Head of caudate nucleus (tissue), 42 donors: ENCODE results near the gene AKAP9.
"Not testable (repeated sequence)": the region's sequence is repeated elsewhere in the genome, so short reads cannot be mapped to it uniquely, and the experiment has no call there.

Source experiments
- DNase-seq, 42 donors: peaks; one replicate each; pipeline versions ENCODE4 v3.0.0 to v3.0.0-alpha.2; 2020 to 2021; ENCODE audit warnings: mixed read lengths in 7 of 42
- intact Hi-C: fragments of 100-400 bp; cut with DNase I; formaldehyde crosslinking; loops from one replicate; pipeline ENCODE4 v1.15.0; 2022

AKAP9 gene

GRCh38 chr7:91940572-91941341, at the start of gene AKAP9:
AKAP9 (plus strand) TSS chr7:91940862; CDS start chr7:91941100, 238 bp downstream.
- DNase-seq = peak; percentile 70 to 96 (median 88)
- intact Hi-C loops = no loop called here

DNA sequence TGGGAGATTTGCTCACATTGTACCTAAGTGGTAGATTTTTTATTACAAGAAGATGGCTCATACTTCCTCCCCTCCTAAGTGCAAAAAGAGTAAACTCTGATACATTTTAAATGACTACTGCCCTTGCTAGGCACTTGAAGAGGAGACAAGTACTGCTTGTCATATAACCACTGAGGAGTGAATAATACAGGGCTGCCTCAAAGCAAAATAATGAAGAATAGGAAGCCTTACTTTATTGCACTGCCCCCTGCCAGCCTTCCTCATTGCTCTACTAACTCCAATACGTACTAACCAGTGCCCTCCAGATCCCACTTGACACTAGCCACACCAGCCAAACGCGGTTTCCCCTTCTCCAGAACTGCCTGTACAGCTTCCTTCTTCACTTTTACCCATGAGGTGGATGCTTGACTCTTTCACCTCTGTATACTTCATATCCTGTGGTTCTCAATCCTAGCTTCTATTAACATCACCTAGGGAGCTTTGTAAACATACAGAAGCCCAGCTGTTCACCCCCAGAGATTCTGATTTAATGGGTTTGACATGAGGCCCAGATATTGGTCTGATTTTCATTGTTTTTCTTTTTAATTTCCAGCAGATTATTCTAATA, 48.5 kb upstream of the AKAP9 start:
- DNase-seq = no peak
- intact Hi-C loops = no loop called here

GRCh38 chr7:91892821-91893340, 47.8 kb upstream of the AKAP9 start:
- intact Hi-C loops = no loop called here
- DNase-seq = no peak

DNA sequence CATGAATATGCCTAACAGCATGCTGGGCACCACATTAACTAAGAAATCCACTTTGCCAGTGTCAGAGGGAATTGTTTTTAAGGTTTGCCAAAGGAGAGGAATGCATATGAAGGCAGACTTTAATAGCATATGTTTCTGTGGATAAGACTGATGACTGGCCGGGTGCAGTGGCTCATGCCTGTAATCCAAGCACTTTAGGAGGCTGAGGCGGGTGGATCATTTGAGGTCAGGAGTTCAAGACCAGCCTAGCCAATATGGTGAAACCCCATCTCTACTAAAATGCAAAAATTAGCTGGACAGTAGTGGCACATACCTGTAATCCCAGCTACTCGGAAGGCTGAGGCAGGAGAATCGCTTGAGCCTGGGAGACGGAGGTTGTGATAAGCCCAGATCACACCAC, 47.0 kb upstream of the AKAP9 start:
- intact Hi-C loops = not testable (repeated sequence)

DNA sequence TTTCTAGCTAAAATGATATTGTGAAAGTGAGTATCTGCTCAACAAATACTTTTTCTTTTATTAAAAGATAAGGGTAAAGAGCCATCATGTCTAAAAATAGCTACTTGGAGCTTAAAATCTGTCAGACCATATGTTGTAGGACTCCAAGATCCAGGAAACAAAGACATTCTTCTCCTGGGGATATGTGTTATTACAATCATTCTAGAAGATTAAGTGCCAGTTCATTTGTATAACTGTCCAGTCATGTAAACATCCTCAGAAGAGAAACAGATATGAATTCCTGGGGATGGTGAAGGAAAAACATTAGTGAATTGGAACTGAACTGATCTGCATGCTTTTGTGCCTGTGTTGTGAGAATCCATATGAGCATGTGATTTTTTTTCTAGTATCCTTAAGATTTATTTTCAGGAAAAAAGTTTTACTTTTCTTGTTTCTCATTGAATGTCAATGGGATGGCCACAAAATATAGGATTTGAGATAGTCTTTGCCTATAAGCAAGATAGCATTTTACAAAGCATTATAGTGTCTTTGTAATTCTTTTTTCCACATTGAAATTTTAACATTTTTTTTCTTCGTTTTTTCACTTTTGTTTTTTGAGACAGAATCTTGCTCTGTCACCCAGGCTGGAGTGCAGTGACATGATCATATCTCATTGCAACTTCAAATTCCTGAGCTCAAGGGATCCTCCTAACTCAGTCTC, 45.7 kb upstream of the AKAP9 start:
- no peak for DNase-seq
- intact Hi-C loops = no loop called here

More for the DNA sequence above, 47.0 kb upstream of the AKAP9 start:
- DNase-seq = not testable (repeated sequence)

GRCh38 chr7:91898240-91898992, 42.2 kb upstream of the AKAP9 start:
- intact Hi-C loops = no loop called here
- DNase-seq = no peak

- intact Hi-C loops = no loop called here
- no peak for DNase-seq
Observed at GRCh38 chr7:91899563-91899962, 41.1 kb upstream of the AKAP9 start.

DNA sequence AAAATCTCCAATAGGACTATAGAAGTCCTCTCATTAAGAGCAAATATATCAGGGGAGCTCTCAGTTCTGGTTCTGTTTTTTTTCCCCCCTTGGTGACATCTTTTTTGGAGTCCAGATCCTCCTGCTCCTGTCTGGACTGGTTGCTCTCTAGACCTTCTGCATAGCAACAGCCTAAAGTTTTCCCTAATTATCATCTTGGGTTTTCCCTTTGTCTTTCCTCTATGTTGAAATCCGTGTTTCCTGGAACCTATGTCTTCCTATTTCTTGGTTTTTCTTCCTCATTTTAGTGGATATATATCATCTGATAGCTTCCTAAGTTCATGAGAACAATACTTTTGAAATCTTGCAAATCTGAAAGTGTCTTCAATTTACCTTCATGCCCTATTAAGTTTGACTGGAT, 30.5 kb upstream of the AKAP9 start:
- intact Hi-C loops = no loop called here

GRCh38 chr7:91911121-91911520, 29.5 kb upstream of the AKAP9 start:
- intact Hi-C loops = no loop called here
- no peak for DNase-seq

More for the DNA sequence above, 30.5 kb upstream of the AKAP9 start:
- no peak for DNase-seq

DNA sequence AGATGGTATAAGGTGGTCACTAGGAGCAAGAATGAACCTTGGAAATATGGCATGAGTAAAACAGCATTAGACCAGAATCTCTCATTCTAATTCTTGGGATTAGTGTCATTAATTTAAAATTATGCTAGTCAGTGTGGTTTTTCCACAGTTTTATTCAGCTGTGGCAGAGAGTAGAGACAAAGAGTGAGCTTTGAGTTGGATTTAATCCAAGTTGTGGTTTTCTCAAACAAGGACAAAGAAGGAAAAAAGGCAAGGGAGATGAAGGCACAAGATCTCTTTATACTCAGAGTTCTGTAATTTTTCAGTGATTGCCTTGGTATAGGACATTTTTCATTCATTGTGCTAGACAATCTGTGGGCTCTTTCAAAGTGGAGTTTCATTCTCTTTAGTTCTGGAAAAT, 28.2 kb upstream of the AKAP9 start:
- DNase-seq = no peak
- intact Hi-C loops = no loop called here

DNA sequence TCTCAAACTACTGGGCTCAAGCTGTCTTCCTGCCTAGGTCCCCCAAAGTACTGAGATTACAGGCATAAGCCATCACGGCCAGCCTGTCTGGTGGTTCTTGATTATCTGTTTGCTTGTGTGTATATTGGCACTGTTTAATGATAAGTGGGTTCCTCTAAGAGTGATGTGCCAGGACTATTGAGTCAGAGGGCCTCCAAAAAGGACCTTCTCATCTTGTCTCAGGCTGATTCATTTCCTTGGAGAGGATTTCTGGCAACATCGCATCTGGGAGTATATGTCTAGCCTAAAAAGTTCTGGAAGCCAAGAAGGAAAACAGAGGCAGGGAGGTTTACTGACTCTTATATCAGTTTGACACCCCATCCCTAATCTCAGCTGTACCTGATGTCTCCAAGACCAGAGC, 27.1 kb upstream of the AKAP9 start:
- no peak for DNase-seq
- intact Hi-C loops = no loop called here

DNA sequence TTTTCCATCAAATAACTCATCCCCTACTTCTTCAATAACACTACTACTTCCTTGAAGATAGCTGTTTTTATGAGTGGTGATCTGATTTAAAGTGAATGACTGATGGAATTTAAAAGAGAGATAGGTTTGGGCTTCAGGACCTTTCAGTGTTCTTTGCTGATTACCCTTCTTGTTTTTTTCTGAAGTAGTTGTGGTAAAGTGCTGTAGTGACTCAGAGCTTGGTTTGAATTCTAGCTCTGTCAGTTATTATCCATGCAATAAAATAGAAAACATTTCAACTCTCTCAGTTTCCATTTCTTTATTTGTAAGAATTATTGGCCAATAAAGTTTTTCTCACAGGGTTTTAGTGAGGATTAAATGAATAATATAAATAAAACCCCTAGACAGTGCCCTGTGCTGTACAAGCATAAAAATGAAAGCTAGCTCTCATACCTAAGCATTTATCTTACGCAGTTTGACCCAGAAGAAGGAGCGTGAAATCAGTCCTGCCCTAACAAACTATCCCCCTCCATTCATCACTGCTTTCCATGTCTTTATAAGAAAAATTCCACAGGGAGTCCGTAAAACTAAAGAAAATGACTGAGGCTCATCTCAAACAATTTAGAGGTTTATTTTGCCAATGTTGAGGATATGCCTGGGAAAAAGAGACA, 25.1 kb upstream of the AKAP9 start:
- intact Hi-C loops = no loop called here
- no peak for DNase-seq

DNA sequence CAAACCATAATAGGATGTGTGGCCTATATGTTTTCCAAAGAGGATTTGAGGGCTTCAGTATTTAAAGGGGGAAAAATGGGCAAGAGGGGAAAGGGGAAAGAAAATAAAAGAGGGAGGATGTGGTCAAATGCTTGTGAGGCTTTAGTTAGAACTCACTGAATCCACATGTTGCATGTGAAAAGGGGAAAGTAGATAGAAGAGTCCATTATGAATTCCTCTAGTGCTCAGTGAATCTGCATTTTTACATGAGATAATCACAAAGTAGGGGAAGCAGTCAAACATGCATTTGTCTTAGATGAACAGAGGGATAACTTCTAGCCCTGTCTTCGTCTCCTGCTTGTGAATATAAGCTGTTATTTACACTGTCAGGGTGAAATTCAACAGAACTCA, 24.6 kb upstream of the AKAP9 start:
- intact Hi-C loops = no loop called here
- DNase-seq = no peak

GRCh38 chr7:91918356-91918755, 22.3 kb upstream of the AKAP9 start:
- intact Hi-C loops = no loop called here
- no peak for DNase-seq

DNA sequence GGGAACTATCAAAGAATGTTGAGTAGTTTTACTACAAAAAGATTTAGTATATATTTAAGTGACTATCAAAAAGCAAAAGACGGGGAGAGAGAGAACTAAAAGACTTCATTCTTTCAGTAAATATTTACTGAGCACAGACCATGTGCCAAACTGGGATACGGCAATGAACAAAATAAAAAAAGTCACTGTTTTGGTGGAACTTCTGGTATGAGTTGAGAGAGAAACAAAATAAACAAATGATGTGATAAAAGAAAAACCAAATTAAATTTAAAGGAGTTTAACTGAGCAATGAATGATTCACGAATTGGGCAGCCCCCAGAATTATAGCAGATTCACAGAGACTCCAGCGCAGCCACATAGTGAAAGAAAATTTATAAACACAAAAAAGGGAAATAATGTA, 17.8 kb upstream of the AKAP9 start:
- DNase-seq = no peak
- intact Hi-C loops = no loop called here

DNA sequence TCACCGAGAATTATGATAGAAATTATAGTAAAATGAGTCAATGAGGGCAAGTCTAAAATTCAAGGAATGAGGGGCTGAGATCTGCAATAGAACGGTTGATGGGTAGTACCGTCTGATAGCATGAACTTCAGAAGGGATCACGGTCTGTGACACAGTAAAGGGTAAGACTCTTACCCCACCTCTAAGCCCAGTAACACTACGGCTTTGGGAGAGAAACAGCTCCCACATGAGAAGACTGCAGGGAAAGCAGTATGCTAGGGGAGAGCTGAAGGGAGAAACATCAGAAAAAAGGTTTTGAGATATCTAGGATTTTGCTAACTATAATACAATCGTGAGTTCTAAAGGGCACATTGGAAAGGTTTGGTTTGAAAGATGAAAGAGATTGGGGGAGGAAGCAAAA, 12.8 kb upstream of the AKAP9 start:
- intact Hi-C loops = no loop called here

GRCh38 chr7:91929463-91929862, 11.2 kb upstream of the AKAP9 start:
- DNase-seq = no peak
- intact Hi-C loops = no loop called here

More for the DNA sequence above, 12.8 kb upstream of the AKAP9 start:
- DNase-seq = no peak

- intact Hi-C loops = no loop called here
- DNase-seq = peak in 24 of 42 donors; percentile 2 to 56 (median 25)
Observed at GRCh38 chr7:91940171-91940570, 491 bp upstream of the AKAP9 start.

GRCh38 chr7:91941450-91941849, 788 bp downstream of the AKAP9 start:
- peak; percentile 21 to 76 (median 48) for DNase-seq
- intact Hi-C loops = no loop called here
